T follicular helper cell (primary cell): Measurements from ENCODE around the gene AHCYL1.
"Not testable (repeated sequence)": the region's sequence is repeated elsewhere in the genome, so short reads cannot be mapped to it uniquely, and the experiment has no call there.

ENCODE experiments used
- DNase-seq: peaks from one replicate; pipeline ENCODE4 v3.0.0-alpha.2; 2020; ENCODE audit warnings: low read depth

AHCYL1 gene

DNA sequence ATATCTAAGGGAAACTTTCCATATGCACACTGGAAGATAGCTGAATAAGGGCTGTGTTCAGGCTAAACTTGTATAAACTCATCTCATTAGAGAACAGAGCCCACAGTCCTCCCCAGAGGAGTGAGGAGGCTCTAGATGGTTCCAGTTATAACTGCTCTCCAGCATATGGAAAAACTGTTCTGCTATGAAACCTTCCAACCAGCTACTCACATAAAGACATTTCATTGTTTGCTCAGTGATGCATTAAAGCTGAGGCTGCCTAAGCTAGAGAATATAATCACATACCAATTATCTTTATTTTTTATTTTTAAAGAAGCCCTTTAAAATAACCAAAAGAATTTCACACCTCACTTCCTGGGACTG is 13.3 kb downstream of the AHCYL1 start:
- no peak for DNase-seq

DNA sequence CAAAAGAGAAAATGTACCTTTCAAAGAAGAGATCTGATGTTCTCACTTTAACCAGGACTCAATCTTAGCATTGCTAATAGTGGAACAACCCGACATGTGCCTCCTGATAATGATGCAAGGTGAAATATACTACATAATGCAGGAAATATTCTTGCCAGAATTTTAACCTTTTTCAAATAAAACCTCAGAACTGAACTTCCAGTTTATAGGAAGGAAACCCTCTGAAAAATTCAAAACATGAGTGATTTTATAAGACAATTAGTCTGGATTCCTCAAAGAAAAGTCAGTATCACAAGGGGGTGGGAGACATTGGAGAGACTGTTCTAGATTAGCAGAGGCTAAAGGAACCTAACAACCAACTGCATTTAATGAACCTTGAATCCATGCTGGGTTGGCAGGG is 18.1 kb downstream of the AHCYL1 start:
- no peak for DNase-seq

DNA sequence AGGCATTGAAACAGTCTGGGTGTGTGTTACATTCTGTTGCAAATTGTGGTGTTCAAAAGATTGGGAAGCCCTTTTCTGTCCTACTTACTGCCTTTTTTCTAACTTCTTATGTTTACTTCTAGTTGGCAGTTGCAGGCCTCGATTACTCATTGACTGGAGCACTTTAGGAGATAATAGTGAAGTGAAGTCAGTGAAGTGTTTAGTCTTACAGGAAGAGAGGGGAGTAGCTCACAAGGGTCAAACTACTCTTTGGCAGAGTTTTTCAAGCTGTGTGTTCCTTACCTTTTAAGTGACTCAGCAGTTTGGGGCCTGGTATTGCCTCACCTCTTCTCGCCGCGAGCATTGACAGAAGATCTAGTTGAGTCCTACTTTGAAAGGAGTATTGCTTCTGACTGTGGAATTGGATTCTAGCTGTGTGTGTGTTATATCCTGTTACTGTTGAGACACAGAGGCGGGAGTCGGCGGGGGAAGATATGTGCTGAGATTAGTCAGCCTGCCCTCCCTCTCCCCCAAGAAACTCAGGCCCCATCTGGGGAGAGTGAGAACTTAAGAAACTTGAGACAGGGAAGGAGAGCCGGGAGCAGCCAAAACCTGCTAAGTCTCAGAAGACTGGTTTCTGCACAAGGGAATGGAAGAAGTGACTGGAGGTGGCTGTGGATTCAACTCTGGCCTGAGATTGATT is 19.3 kb downstream of the AHCYL1 start:
- DNase-seq = no peak

DNA sequence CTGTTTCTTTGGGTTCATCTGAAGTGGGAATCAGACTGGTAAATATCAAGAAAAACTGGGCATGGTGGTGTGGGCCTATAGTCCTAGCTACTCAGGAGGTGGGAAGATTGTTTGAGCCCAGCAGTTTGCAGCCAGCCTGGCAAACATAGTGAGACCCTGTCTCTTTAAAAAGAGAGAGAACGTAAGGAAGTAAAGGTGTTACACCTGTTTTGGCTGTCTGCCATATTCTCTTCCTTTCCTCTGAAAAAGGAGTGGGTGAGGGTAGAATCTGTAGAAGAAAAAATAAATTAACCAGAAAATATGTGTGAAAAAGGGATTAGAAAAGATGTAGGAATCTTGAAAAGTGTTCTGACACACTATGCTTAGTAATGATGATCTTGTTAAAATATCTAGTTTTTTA is 20.0 kb downstream of the AHCYL1 start:
- DNase-seq = no peak

DNA sequence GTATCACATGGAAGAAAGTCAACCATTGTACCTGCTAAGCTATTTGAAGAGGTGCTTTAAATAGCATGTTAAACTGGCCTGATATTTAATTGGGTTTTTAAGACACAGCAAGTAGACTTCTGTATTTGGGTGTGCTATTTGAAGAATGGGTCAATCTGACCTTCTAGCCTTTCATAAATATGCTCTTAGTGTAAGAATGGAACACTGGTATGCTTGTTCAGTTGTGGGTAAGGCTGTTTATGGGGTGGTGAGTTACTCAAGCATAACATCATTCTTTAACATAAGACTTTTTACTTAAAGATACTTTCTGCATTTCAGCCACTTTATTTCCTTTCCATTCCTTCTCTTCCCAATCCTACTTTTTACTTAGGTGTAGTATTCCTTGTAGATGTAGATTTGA is 21.4 kb downstream of the AHCYL1 start:
- DNase-seq = no peak

DNA sequence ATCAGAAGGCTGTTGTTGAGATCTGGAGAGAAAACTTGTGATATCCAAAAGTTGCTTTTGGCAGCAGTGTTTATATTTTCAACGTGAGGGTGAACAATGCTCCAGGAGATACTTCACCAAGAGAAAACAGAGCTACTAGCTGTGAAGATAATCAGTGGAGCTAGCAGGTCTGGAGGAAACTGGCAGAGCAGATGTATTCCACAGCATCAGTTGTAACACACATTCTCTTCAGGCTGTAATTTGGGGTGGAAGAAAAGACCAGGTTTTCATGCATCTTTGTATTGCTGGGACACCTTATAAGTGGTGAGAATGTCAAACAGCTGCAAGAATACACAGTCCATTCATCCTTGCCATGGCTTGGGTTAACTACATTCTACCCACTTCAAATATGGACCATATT is 22.0 kb downstream of the AHCYL1 start:
- no peak for DNase-seq

DNA sequence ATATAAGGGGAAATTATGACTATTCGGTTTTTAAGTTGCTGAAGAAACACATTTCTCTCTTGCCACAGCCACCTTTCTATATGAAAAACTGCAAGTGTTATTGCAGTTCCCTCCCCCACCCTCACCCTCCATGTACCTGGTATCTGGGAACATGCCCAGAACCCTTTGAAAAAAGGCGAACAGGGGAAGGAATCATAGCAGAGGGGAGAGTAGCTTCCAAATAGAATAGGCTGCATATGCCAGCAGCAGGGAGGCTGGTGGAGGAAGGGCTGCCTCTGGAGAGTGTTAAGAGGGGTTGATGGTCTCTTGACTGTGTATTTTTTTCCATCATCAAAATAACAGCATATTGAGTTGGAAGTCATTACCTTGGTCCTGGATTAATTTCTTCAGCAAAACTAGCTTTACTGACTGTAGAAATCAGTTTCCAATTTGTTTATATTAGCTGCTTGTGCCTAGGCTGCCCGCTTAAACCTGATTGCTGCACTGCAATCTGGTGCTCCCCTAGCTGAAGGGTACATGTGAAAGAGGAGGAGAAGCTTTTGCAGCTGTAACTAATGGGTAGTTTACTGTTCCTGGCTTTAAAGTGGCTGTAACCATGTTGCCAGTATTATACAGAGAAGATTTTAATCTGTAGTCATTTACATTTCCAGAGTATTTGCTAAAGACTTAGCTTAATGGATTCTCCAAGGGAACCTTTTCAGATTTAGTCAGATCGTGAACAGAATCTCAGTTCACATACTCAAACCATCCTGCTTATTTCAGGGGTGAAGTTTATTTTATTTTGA is 22.7 kb downstream of the AHCYL1 start:
- DNase-seq = no peak

DNA sequence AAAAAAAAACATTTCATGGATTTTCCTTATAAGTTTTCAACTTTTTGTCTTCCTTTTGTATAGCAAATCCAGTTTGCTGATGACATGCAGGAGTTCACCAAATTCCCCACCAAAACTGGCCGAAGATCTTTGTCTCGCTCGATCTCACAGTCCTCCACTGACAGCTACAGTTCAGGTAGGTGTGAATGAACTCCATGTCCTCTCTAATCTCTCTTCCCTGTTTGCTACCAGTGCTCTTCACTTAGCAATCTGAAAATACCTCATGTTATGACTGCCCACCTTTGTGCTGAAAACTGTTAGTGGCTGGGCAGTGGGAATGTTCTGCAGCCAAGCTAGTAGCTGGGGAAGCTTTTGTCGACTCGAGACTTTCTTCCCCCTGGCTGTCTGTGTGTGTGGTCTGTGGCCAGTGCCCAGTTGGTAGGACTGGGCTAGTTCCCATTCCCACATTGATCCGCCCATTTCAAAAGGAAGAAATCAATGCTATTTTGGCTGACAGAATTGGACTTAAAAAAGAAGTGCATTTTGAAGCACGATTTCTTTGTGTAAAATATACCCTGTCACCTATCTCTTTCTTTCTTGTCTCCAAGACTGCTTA is 24.5 kb downstream of the AHCYL1 start:
- DNase-seq = no peak

DNA sequence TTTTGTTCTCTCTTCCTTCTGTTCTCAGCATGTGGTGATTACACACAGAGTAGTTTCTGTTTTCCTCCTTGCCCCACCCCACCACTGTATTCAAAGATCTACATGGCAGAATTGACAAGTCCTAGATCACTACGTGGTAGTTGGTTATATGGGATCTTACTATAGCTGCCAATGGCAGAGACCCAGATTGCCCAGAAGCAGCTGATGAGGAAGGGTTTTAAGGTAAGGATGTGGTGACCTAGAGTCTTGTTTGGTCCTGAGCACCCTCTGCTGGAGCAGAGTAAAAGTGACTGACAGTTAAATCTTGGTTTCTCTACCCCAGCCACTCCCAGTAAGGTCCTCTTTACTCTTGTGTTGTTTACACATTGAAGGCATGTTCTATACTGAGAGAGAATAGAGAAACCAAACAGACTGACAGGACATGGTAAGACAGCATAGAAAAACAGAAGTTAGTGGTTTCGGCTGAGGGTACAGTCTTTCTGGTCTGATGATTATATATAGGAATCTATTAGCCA is 27.0 kb downstream of the AHCYL1 start:
- no peak for DNase-seq

DNA sequence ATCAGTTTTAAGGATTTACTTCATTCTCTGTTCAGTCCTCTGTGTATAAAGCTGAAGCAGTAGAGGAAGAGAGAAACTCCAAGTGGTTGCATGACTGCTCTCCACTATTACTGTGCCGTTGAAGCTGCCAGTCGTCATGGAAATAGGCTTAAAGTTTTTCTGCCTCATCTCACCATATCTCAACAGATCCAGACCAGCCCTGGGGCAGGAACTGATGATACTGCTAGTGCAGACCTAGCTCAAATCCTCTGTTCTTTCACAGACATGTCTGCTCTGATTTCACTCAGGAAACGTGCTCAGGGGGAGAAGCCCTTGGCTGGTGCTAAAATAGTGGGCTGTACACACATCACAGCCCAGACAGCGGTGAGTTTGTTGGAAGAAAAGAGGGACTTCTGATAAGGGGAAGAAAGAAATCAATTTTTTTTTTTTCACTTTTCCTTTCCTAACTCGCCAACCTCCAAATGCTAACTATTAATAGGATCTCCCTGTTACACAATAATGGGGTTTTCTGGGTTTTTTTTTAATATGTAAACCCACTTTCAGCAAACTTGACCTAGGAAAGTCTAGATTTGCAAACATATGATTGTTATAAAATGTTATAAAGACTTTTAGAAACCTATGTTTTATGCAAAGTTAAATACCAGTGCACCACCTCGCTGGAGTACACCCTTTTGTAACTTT is 27.7 kb downstream of the AHCYL1 start:
- DNase-seq = no peak

DNA sequence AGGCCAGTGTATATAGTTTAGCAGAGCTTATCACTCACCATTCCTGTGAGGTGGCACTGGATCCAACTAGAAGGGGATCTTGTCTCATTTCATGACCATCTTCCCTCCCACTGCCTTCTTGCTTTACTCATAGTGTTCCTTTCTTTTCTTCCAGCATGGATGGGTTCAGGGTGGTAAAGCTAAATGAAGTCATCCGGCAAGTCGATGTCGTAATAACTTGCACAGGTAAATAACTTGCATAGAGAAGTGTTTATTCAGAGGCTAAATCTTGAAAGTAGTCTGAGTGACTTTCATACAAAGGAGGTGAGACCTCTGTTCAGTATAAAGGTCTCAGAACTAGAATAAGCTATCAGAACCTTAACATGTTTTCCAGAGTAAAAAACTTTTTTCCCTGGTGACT is 33.2 kb downstream of the AHCYL1 start:
- DNase-seq = no peak

DNA sequence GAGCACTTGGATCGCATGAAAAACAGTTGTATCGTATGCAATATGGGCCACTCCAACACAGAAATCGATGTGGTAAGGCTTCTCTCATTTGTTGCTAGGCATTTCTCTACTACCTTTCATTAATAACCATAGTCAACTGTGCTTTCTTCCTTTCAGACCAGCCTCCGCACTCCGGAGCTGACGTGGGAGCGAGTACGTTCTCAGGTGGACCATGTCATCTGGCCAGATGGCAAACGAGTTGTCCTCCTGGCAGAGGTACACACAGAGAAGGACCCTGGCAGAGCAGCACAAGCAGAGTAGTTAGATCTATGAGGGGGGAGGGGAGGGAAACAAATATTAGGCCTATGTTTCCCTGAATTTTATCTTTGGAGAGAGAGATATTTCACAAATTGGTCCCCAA is 33.8 kb downstream of the AHCYL1 start:
- DNase-seq = no peak

DNA sequence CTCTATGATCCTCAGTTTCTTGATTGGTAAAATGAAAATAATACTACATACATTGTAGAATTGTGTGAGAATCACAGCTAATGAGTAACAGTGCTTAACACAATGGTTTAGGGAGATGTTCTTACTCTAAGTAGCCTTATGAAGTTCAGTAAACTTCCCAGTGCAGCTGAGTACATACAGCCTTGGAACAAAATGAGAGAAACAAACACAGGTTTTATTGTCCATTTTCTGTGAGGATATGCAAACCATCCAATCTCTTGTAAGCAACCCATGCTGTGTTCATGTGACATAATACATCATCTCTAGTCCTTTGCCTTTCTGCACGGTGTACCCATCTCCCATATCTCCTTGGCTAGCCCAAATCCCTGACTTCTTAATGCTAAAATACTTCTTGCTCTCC is 35.2 kb downstream of the AHCYL1 start:
- DNase-seq = no peak

DNA sequence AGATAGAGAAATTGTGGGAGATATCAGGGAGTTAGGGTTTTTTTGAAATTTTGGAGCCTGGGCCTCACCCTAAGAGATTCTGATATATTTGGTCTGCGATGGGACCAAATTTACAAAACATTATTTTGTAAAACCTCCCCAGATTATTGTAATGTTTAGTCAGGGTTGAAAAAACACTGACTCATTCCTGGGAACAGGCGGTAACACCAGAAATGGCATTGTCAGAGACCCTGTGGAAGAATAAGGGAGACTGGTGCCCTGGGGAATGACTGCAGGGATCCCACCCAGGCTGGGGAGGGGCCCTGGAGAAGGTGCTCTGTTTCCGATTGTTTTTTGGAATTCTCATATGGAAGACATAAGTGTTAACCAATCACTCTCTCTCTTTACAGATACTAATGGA is 36.7 kb downstream of the AHCYL1 start:
- no peak for DNase-seq

DNA sequence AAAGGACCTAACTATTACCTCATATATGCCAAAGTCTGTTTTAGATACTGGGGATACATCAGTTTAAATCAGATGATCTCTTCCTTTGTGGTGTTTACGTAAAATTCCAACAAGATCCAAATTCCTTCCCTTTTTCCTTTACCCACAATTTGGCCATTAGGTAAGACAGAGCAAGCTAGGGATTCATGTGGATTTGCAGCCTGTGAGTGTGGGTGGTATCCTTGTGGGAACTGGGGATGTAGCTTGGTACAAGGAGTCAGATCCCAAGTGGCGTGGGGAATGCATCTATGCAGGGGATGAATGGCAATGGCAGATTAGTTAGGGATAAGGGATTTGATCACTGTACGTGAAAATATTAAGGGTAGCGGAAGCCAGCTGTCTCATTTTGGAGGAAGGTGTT is 40.0 kb downstream of the AHCYL1 start:
- DNase-seq = no peak

DNA sequence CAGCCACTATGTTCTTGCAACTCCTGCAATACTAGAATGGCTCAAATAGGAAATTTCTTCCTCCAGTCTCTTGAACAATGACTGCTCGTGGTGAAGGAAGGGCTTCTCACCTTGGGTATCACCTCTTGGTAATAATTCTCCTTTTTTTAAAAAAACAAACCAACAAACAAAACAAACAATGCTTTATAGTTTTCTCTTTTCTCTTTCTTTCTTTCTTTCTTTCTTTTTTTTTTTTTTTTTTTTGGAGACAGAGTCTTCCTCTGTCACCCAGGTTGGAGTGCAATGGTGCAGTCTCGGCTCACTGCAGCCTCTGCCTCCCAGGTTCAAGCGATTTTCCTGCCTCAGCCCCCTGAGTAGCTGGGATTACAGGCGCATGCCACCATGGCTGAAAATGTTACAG is 46.1 kb downstream of the AHCYL1 start:
- not testable (repeated sequence) for DNase-seq

DNA sequence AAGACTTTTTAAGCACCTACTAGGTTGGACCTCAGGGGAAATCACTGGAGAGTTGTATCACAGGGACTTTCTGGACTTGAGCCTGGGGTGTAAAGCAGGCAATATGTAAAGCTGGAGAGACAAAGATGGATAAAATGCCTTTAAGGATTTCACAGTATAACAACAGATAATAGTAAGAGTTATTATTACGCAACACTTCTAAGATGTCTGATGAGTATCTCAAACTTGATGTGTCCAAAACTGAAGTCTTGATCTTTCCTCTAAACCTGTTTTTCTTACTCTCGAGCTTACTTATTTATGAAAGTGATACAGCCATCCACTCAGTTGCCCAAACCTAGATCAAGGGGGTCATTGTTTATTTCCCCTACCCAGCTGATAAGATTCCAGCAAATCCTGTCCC is 47.8 kb downstream of the AHCYL1 start:
- DNase-seq = no peak

DNA sequence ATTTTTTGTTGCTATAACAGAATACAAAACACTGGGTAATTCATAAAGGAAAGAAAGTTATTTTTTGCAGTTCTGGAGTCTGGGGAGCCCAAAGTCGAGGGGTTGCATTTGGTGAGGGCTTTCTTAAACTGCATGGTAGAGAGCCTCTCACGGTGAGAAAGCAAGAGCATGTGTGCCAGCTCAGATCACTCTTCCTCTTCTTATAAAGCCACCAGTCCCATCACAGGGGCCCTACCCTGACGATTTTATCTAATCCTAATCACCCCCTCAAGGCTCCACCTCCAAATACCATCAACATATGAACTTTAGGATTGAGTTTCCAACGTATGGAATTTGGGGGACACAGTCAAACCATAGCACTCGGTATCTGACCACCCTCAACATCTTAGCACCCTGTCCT is 48.9 kb downstream of the AHCYL1 start:
- no peak for DNase-seq

DNA sequence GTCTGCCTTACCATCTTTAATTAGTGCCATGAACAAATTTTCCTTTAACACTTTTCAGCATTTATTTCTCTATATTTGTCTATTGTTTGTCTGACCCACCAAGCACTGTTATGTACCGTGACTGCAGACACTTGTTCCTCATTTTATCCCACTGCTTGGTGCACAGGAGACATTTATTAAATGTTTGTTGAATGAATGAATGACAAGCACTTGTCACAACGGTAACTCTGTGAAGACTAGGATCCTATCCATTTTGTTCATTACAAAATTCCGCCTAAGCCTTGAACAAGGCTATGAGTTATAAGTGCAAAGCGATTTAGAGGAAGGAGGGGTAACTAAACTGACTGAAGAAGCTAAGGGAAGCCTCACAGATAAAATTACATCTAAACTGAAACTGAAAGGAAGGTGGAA is 49.5 kb downstream of the AHCYL1 start:
- no peak for DNase-seq

DNA sequence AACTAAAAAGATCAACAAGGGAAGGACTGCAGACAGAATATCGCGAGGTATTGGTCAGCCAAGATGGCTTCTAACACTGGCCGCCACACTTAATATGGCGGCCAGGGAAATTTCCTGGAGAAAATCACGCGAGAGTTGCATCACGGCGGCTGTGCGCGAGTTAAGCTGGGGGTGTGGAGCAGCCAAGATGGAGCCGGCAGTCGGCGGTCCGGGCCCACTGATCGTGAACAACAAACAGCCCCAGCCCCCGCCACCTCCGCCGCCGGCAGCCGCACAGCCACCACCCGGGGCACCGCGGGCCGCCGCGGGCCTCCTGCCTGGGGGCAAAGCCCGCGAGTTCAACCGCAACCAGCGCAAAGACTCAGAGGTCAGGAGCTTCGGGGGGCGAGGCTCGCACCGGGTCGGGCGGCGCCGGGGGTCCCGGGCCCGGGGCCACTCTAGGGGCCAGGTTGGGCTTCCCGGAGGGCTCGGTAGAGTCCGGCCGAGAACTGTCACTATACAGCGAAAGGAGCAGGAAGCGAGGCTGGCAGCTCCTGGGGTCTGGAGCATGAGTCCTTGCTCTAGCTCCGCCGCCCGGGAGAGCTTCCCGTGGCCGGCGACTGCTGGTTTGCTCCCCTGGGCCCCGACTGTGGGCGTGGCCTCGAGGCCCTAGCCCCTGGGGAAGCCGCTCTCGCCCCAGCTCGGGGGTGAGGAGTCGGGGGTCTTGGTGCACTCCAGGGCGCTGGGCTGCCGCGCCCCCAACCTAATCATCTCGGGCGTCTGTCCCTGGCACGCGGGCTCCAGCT is 50.1 kb downstream of the AHCYL1 start, which contains the start of gene STRIP1:
TSS of gene STRIP1 (plus strand) at position 174 of the 785 bp plus-strand sequence. CDS start at position 188, 14 bp downstream.
- peak; percentile 91 for DNase-seq

DNA sequence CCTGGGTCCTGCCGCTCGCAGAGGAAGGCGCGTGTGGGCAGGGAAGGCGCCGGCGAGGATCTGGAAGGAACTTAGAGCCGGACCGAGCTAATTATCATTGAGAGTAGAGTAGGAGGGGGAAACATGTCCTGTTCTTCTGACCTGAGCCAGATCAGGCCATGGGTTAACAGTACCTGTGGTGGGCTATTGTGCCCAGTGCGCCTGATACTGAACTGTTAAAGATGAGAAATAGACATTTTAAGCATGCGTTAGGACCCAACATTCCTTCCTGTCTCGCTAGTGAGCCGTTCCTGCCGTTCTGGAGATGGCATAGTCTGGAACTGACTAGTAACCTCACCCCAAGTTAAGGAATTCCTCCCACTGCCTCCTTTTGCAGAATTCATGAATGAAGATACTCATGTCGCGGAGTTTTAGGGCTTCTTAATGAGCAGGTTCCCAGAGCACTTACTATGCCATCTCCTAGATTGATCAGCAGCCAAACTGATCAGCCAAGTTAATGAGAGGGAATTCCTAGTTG is 50.7 kb downstream of the AHCYL1 start:
- DNase-seq = no peak
